HG03095 (cell line): ENCODE data around the gene PRG3.
A peak's percentile ranks its signal among the peaks of the same experiment; 100 is the strongest.
"Not testable (repeated sequence)": the region's sequence is repeated elsewhere in the genome, so short reads cannot be mapped to it uniquely, and the experiment has no call there.

ENCODE experiments used
- ATAC-seq: cut with Tn5 transposase; IDR thresholded peaks from one replicate; pipeline ENCODE4 v1.9.1; 2021; ENCODE audit warnings: moderate library complexity; ENCODE audit not compliant: unreplicated experiment

PRG3 gene

DNA sequence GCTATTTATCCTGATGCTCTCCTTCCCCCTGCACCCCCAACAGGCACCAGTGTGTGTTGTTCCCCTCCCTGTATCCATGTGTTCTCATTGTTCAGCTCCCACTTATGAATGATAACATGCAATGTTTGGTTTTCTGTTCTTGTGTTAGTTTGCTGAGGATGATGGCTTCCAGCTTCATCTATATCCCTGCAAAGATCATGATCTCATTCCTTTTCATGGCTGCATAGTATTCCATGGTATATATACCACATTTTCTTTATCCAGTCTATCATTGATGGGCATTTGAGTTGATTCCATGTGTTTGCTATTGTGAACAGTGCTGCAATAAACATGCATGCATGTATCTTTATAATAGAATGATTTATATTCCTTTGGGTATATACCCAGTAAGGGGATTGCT lies 19.5 kb downstream of the PRG3 start:
- ATAC-seq, result not testable (repeated sequence)

DNA sequence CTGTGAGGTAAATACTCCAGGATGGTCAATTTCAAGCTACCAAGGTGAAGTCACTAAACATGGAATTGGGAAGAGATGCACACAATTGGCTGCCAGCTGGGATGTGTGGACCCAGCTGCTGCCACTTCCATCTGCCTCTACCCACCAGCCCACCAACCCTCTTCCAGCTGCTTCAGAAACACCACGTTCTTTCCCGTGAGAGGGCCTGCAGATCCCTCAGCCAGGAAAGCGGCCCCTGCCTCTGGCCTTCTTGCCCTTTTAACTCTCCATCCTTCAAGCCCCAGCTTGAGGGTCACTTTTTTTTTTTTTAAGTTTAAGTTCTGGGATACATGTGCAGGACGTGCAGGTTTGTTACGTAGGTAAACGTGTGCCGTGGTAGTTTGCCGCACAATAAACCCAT lies 20.0 kb downstream of the PRG3 start:
- no peak for ATAC-seq

DNA sequence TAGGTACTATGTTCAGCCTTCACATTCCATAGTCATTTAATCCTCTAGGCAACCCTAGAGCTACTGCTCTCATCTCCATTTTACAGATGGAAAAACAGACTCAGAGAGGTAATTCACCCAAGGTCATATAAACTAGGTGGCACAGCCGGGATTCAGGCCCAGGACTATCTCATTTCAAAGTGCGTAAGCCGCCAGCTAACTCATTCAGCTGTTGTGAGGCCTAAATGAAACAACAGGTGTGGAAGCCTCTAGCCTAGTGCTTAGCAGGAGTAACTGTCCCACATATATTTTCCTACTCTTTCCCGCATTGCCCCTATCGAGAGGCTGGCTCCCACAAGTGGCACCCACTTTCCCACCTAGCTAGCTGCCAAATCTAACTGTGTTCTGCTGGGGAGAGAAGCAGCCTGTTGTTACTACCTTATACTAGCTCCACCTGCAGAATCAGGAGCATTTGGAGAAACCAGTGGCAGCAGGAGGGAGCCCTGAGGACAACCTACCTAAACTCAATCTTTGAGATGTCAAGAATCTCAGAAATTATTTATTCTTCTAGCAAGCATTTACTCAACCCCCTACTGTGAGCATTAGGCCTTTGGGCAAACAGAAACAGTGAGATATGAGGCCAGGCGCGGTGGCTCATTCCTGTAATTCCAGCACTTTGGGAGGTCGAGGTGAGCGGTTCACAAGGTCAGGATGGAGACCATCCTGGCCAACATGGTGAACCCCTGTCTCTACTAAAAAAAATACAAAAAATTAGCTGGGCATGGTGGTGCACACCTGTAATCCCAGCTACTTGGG lies 20.9 kb downstream of the PRG3 start:
- no peak for ATAC-seq

DNA sequence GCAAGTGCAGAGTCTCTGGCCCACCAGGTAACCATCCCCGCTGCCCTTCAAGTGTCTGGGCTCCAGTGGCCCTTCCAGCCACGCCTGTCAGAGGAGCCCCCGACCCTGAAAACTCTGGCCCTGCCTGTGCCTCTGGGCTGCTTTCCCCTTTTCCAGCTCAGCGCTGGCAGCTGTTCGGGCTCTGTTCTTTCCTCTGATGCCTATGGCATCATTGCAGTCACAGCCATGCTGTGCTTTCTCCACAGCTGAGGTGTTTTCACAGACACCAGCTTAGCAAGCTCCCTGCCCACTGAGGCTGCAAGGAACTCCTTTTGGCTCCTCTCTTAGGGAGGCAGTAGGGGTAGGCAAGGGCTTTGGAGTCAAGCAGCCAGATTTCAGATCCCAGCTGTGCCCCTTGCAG lies 21.6 kb downstream of the PRG3 start:
- no peak for ATAC-seq

DNA sequence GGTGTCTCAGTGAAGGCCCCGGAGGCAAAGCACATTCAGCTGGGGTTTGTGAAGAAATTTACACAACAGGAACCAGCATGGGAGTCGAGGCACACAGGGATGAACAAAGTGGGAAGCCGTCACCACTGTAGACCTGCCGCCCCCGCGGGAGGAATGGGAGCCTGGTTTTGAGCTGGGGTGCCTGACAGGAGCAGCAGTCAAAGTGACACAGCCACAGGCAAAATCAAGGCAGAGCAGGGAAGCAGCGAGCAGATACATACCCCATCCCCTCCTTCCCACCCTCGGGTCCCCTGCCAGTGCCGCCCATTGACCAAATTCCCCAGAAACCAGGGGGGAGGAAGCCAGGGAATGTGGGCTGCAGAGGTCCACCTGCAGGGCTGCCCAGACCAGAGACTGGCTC lies 22.0 kb downstream of the PRG3 start:
- no peak for ATAC-seq

DNA sequence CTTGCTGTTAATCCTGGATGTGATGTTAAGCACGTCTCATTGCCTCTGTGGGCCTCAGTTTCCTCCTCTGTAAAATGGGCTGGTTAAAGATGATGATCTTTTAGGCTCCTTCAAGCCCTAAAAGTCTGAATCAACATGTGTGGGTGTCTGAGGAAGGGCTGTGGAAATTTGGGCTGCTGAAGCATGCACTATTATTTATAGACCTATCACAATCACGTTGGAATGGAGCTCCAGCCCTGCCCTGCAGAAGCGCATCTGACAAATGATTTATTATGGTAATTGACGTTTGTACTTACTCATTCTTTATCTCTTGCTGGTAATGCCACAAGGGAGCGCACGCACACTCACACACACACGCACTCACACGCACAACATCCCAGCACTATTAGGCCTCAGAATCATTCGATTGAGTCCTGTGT lies 22.4 kb downstream of the PRG3 start:
- ATAC-seq, result no peak

DNA sequence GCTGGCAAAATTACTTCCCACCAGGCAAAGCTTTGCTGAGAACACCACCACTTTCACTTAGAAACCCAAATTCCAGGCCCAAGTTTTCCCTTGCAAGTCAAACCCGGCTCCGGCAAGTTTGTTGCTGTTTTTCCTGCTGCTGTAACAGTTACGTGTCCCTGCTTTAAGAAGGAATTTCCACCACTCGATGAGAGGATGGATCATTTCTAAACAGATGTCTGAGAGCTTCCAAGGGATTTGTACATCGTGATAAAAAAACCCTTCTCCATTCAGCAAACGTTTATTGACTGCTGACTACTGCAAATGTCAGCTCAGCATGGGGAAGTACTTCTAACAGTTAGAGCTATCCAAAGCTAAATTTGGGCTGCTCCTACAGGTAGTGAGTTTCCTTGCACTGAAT lies 23.1 kb downstream of the PRG3 start:
- no peak for ATAC-seq

DNA sequence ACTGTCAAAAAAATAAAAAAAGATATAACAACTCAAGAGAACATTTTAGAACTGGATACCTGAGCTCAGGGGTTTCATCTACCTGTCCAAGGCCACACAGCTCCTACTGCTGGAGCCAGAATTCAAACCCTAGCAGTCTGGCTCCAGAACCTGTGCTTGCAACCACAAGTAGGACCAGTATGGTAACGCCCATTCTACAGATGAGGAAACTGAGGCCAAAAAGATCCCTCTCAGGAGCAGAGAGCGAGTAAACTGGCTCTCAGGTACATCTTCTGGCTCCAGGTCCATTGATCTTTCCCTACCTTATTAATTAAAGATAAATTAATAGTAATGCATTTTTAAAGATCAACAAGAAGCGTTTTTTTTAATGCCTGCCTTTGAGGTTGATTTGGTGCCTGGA lies 23.6 kb downstream of the PRG3 start:
- ATAC-seq, result no peak

DNA sequence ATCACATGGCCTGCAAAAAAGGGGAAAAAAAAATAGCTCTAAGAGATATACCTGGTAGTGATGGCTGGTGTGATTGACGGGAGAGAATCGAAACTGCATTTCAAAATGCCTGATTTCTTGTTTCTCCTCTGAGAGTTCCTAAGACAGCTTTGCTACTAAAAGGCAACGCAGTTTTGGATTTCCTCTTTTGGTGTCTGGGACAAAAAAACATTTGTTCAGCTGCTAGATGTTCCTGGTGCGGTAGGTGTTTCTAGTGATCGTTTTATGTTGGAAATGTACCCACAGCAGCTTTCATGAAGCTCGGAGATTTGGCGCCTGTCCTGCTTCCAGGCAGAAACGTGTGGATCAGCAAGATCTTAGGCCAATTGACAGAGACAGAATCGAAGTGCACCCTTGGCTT lies 24.7 kb downstream of the PRG3 start:
- no peak for ATAC-seq

DNA sequence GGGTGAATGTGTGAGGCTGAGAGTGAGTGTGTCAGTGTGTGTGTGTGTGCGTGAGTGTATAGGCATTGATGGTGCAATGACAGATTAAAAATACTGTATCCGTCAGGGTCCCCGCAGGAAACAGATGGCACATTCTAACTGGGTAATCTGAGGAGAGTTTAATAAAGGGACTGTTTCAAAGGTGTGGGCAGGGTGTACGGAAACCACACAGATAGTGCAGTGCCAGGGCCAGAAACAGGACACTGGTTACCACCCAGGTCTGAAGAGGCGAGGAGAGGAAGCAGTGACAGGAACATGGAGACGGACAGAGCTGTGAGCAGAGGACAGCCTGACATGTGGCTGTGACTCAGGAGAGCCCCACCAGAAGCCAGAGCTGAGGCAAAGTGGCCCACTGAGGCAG lies 26.3 kb downstream of the PRG3 start:
- ATAC-seq, result no peak

DNA sequence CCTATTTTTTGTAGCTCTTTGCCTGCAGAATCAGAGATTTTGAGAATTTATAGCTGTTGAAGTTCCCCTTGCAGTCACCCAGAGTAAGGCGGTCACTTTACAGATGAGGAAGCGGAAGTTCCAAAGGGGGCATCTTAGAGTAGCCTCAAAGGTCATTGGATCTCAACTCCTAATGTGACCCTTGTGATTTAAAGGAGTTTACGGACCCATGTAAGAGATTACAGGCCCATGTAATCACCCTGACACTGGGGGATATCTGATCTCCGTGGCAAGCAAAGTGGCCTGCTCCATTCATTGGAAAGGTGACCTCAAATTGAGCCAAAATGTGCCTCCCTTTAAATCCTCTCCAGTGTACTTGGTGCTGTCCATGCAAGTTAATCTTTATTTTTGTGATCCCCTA lies 27.1 kb downstream of the PRG3 start:
- no peak for ATAC-seq

DNA sequence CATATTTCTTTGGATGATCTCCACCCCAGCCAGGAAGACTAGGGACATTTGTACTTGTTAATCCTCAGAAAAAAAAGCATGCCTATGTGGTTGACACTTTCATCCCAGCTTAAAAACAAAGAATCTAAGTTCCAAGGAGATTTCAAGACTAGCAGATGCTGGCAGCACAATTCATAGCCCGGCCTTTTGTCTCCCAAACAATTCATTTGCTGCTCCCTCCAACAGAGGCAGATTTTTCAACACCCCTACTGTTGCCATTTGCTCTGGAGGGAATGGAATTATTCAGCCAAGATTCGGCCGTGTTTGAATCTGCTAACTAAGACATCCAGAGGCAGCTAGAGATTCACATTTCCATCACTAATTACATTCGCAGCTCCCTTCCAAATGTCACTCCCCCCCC lies 27.5 kb downstream of the PRG3 start:
- no peak for ATAC-seq

DNA sequence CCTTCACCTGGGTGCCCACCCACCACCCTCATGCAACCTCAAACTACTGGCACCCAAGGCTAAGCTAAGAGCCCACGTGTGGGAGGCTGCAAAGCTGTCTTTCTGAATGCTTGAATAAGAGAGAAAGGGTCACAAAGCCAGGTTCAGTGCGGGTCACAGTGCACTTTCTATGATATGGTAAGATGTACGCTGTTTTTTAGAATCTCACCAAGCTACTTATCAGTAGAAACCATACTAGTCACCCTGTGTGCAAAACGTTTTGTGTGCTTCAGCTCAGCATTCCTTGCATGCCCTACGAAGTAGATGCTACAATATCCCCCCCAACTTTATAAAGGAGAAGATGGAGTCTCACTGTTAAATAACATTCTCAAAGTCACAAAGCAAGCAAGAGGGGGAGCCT lies 27.9 kb downstream of the PRG3 start:
- ATAC-seq, result no peak

DNA sequence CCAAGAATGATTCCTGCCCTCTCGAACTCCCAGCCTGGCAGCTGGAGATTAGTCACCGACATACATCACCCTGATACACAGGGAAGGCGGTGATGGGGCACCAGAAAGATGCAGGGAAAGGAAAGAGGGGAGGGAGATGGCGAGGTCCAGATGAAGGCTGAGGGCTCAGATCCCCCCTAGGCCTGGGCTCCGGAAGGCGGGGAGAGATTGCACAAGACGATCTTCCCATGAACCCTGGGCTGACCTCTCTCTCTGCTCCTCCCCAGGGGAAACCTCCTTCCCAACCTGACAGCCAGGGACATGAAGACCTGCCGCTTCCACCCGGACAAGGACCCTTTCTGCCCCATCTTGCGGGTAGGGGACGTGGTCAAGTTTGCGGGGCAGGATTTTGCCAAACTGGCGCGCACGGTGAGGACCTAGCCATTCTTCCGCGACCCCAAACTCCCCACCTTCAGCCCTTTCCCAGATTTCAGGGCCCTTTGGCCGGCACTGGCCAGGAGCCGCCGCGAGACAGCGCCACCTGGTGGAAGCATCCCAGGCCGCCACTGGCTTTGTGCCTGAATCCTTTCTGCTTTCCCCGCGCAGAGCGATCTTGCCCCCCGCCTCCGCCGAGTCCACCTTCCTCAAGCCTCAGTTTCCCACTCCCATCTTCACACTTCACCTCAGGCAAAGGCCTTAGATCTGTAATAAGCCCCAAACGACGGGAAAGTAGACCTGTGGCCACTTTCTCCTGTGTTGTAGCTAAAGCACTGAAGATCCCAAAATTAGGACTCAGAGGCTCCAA lies 31.3 kb downstream of the PRG3 start:
- ATAC-seq, result no peak

DNA sequence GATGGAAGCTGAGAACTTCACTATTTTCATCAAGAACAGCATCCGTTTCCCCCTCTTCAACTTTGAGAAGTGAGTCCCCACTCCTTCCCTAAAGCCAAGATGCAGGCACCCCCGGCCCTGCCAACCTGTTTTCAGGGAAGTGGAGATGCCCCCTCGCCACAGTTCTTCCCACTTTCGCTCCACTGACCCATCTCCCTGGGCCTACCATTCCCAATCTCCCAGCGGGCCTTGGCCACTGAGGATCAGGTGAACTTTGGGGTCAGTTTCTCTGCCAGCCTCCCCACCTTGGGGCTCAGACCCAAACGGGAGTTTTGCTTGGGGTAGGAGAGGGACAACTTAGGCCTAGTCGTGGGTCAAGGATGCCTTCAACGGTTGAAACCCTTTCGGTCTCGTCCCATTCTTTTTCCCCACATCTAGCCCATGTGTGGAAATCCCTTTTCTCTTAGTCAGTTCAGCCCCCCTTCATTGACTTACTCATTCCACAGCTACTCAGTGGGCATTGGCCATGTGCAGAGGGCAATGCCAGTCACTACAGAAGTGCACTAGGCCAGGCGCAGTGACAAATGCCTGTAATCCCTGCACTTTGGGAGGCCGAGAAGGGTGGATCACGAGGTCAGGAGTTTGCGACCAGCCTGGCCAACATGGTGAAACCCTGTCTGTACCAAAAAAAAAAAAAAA lies 32.2 kb downstream of the PRG3 start:
- ATAC-seq, result no peak

DNA sequence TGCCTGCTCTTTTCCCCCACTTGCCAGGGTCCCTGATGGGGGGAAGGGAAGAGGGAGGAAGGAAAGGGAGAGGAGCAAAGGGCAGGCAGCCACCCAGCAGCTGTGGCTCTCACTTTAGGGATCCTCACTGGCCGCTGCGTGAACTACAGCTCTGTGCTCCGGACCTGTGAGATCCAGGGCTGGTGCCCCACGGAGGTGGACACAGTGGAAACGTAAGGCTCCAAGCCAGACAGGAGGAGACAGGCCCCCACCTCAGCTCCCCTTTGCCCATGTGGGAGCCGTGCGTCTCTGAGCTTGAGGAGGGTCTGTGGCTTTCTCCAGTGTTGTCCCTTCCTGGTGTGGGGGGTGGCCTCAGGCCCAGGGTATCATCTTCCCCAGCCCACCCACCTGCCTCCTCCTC lies 32.9 kb downstream of the PRG3 start:
- ATAC-seq, result no peak

DNA sequence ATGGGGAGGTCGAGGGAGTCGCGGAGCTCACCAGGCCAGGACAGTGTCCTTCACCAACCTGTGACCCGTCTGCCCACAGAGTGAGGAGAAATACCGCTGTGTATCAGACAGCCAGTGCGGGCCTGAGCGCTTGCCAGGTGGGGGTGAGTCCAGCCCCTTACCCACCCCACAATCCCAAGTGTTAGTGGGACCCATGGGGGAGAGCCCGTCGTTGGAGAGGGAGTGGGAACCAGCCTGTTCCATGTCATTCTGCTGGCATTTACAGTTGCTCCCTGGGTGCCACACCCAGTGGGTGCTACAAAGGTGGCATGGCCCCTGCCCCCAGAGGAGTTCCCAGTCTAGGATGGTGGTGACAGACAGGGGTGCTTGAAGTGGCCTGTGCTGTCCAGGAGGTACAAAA lies 33.6 kb downstream of the PRG3 start:
- no peak for ATAC-seq

DNA sequence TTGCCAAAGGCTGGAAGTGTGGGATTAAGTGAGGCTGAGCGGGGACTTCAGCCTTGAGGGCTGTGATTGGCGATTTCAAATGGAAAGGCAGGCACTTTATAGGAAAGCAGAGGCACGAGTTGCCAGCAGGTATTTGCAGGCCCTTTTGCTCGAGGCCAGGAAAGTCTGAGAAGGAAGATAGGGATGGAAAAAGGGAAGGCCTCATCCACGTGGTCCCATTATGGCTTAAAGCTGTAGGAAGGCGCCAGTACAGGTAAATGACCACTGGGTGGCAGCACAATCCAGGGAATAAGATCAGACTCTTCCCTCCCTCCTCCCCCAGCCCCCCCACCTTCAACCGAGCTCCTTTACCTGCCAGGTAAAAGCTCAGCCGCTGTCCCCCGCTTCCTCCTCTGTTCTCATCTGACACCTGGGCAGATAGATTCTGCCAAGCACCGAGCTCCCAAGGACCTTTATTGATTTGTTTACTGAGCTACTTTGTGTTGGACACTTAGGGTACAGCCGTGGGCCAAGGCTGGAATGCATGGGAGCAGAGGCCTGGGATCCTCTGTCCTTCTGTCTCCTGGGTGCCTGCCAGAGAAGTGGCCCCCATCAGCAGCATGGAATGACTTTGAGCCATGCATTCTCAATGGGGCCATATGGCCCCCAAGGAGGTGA lies 35.3 kb downstream of the PRG3 start:
- peak; percentile 56 for ATAC-seq

DNA sequence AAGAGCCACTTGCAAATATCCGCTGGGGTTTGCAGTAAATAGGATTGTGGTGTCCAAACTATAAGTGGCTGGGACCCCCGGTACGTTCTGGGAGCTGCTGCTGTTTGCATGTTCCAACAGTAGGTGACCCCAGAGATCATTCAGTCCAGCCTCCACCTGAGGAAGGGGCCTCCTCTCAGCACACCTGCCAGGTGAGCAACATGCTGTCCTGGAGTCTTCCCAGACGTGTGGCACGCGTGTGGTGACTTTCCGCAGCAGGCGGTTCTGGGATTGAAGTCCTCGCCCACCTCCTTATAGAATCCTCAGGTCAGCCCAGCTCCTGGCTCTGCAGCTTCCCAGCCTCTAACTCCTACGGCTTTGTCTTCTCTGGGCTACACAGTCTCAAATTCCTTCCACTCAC lies 36.1 kb downstream of the PRG3 start:
- no peak for ATAC-seq

DNA sequence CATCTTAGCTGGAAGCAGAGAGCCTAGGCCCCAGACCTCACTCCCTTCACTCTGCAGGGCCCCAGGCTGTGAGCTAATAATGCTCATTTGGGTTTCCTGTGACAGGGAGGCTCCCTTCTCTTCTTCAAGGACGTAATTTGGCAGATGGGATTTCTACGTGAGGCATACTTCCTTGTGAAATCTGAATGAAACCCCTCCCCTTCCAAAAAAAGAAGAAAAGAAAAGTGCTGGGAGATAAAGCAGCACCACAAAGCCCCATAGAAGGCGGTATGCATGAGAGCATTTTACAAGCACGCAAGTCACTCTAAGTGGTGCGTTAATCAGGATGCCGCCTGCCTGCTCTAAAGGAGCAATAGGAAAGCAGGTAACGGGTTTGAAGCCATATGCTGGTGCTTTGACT lies 37.1 kb downstream of the PRG3 start:
- ATAC-seq, result no peak

DNA sequence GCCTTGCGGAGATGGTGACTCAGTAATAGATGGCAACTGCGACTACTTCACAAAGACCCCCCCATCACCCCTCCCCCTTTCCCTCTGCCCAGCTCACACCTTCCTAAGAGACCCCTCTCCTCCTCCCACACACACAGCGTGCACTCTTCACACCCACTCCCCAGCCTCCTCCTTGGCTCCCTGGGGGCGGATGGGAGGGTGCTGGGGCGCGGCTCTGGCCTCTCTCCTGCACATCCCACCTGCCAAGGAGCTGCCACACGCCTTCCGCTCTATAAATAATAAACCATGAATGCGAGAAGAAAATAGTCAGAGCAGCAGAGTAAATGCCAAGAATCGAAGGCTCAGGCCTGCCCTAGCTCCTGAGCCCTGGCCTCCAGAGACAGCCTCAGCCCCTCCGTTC lies 38.2 kb downstream of the PRG3 start:
- no peak for ATAC-seq
